K562 (cell line): ENCODE data around the gene RASSF7. TPM values are rescaled to one million over a fixed set of nuclear protein-coding genes. Genes with fewer than 3 reads are reported as not detected.

ENCODE experiments used
- BRD4 ChIP-seq: fragments of 200-600 bp; sonication (generic); IDR thresholded peaks from 2 replicates; pipeline ENCODE4 v1.6.1; 2017; ENCODE audit warnings: inconsistent platforms
- BRD9 ChIP-seq: fragments of 450-650 bp; IDR thresholded peaks from 2 replicates; pipeline ENCODE4 v1.6.1; 2018; ENCODE audit warnings: low read depth; ENCODE audit not compliant: partially characterized antibody
- CREB5 ChIP-seq: fragments of 250-450 bp; sonication (Bioruptor Pico); IDR thresholded peaks from 2 replicates; pipeline ENCODE4 v1.5.0; 2020; ENCODE audit warnings: mild to moderate bottlenecking
- E2F4 ChIP-seq: sonication (generic); formaldehyde crosslinking; IDR thresholded peaks from 2 replicates; pipeline ENCODE4 v1.8.0; 2022; ENCODE audit warnings: mild to moderate bottlenecking, low read depth, missing genetic modification reagents
- GMEB1 ChIP-seq: fragments of 250-450 bp; sonication (Bioruptor Pico); IDR thresholded peaks from 2 replicates; pipeline ENCODE4 v1.4.0; 2020; ENCODE audit warnings: mild to moderate bottlenecking
- GTF2F1 ChIP-seq: IDR thresholded peaks from 2 replicates; pipeline ENCODE4 v1.6.1; 2011; ENCODE audit warnings: low read depth, low read length, improper control_type of control experiment
- KDM1A ChIP-seq, 2 experiments: fragments of 450-650 bp; IDR thresholded peaks; 2 replicates each; pipeline ENCODE4 v1.6.1; 2016; ENCODE audit warnings: mild to moderate bottlenecking in 2 of 2
- KLF13 ChIP-seq: fragments of 450-650 bp; IDR thresholded peaks from 2 replicates; pipeline ENCODE4 v1.6.1; 2016; ENCODE audit warnings: missing genetic modification characterization, low read depth, mild to moderate bottlenecking, missing compliant biosample characterization, moderate library complexity, borderline replicate concordance
- MEF2D ChIP-seq: conservative IDR thresholded peaks from 2 replicates; pipeline ENCODE4 v1.6.1; 2016; ENCODE audit warnings: low read depth, missing genetic modification characterization, missing compliant biosample characterization
- NBN ChIP-seq: fragments of 450-650 bp; IDR thresholded peaks from 2 replicates; pipeline ENCODE4 v1.6.1; 2016; ENCODE audit warnings: low read depth, mild to moderate bottlenecking
- NCOA2 ChIP-seq, 2 experiments: fragments of 450-650 bp; IDR thresholded peaks; 2 replicates each; pipeline ENCODE4 v1.6.1; 2018; ENCODE audit warnings: mild to moderate bottlenecking in 2 of 2, moderate library complexity in 1 of 2; ENCODE audit not compliant: partially characterized antibody in 2 of 2
- NFE2L1 ChIP-seq: fragments of 450-650 bp; IDR thresholded peaks from 2 replicates; pipeline ENCODE4 v1.6.1; 2016; ENCODE audit warnings: missing genetic modification characterization, low read depth, mild to moderate bottlenecking, missing compliant biosample characterization, moderate library complexity, borderline replicate concordance
- POLR2AphosphoS5 ChIP-seq: IDR thresholded peaks from 2 replicates; pipeline ENCODE4 v1.6.1; 2011; ENCODE audit warnings: mild to moderate bottlenecking, low read depth, low read length, moderate library complexity; ENCODE audit not compliant: control insufficient read depth, insufficient read depth
- RBFOX2 ChIP-seq: fragments of 200-400 bp; formaldehyde crosslinking; IDR thresholded peaks from 2 replicates; pipeline ENCODE4 v1.6.1; 2017; ENCODE audit warnings: low read depth, mild to moderate bottlenecking, low read length, moderate library complexity
- SNIP1 ChIP-seq: fragments of 450-650 bp; IDR thresholded peaks from 2 replicates; pipeline ENCODE4 v1.7.1; 2017; ENCODE audit warnings: low read depth, mild to moderate bottlenecking
- STAG1 ChIP-seq: sonication (generic); formaldehyde crosslinking; IDR thresholded peaks from 2 replicates; pipeline ENCODE4 v1.5.0; 2020; ENCODE audit warnings: missing genetic modification reagents, borderline replicate concordance
- UBTF ChIP-seq, 2 experiments: IDR thresholded peaks; 2 replicates each; pipeline ENCODE4 v1.6.1; 2012; ENCODE audit warnings: improper control_type of control experiment in 2 of 2, low read depth in 2 of 2, low read length in 2 of 2, borderline replicate concordance in 1 of 2
- YBX1 ChIP-seq: fragments of 450-650 bp; IDR thresholded peaks from 2 replicates; pipeline ENCODE4 v1.7.1; 2016; ENCODE audit warnings: mild to moderate bottlenecking
- ZEB2 ChIP-seq: fragments of 450-650 bp; IDR thresholded peaks from 2 replicates; pipeline ENCODE4 v1.6.1; 2016
- ZFX ChIP-seq: sonication (generic); formaldehyde crosslinking; IDR thresholded peaks from 2 replicates; pipeline ENCODE4 v1.8.0; 2022; ENCODE audit warnings: mild to moderate bottlenecking, missing genetic modification reagents, moderate library complexity
- ZNF561 ChIP-seq: fragments of 450-650 bp; formaldehyde crosslinking; conservative IDR thresholded peaks from 2 replicates; pipeline ENCODE4 v1.4.0; 2020; ENCODE audit warnings: mild to moderate bottlenecking, moderate library complexity
- polyA plus RNA-seq, 8 experiments: library from polyadenylated mRNA; depleted of rRNA in 4 of 8; stranded (reverse) in 5 of 8; unstranded in 3 of 8; fragments of >200 nt; fragmentation: Nextera tagmentation in 2 of 8; fragmentation: Illumina TruSeq in 1 of 8; extraction: Ambion mirVana in 2 of 8; extraction: Trizol in 1 of 8; gene quantifications; 2 replicates each; pipeline versions ENCODE4 v1.2.1 to v1.2.3, GENCODE V29; 2011 to 2014; ENCODE audit warnings: inconsistent platforms in 1 of 8, missing spikeins in 1 of 8
- total RNA-seq, 7 experiments: library from RNA; depleted of rRNA in 6 of 7; stranded (reverse); fragments of >200 nt in 6 of 7; fragmentation: Illumina TruSeq in 2 of 7; extraction: Trizol in 2 of 7; gene quantifications; 2 replicates each; pipeline versions ENCODE4 v1.2.1 to v1.2.3, GENCODE V29; 2011 to 2021; ENCODE audit warnings: low replicate concordance in 1 of 7

Gene RASSF7
- total and polyA plus RNA-seq, 9 of the 15 experiments (the other 6 are each of a cell fraction or from before 2014, with no cell fraction given), result 0.41 to 45.2 (median 18.6) TPM

GRCh38 chr11:535519-536454, 25.0 kb upstream of the RASSF7 start, which contains the start of gene HRAS (continued):
- TF ChIP-seq STAG1 (CRISPR knock-in tag) (no peak), E2F4 (CRISPR knock-in tag) (no peak), CREB5 (no peak), BRD4 (no peak), GTF2F1 (no peak), UBTF (IDR thresholded peaks at IDR 0.05; ENCODE audit: borderline replicate concordance in 1 of 2, low read depth in 2 of 2, low read length in 2 of 2) (peak; percentile 84 to 92), RBFOX2 (peak; percentile 85), NFE2L1 (no peak), ZFX (CRISPR knock-in tag) (peak; percentile 86), NCOA2 (IDR thresholded peaks at IDR 0.05; ENCODE audit: partially characterized antibody in 2 of 2) (no peak), ZNF561 (CRISPR knock-in tag) (no peak), MEF2D (tag) (no peak), ZEB2 (no peak), KLF13 (tag) (no peak), BRD9 (no peak), POLR2AphosphoS5 (peak; percentile 63), KDM1A (IDR thresholded peaks at IDR 0.05) (no peak), GMEB1 (CRISPR knock-in tag) (peak; percentile 86), NBN (no peak), YBX1 (no peak), SNIP1 (no peak)
